Activated CD4-positive, alpha-beta T cell treated with anti-CD3 and anti-CD28 coated beads for 4 hours (primary cell): ENCODE measurements around the gene OGA.

Experiments used
- DNase-seq, 2 donors: peaks; one replicate each; pipeline ENCODE4 v3.0.0-alpha.2; 2020

OGA gene

GRCh38 chr10:101835362-101835761, 17.1 kb upstream of the OGA start:
- DNase-seq = no peak

- DNase-seq = peak; percentile 19 to 34
These were observed 16.1 kb upstream of the OGA start for GRCh38 chr10:101834341-101834740.

- no peak for DNase-seq
These were observed 15.2 kb upstream of the OGA start for GRCh38 chr10:101833466-101833865.

GRCh38 chr10:101832325-101832771, 14.1 kb upstream of the OGA start:
- no peak for DNase-seq

- DNase-seq = no peak
These were observed 13.0 kb upstream of the OGA start for GRCh38 chr10:101831169-101831811.

- DNase-seq = peak; percentile 95 to 97
These were observed 12.3 kb upstream of the OGA start for GRCh38 chr10:101830322-101831168.

GRCh38 chr10:101829561-101830315, 11.5 kb upstream of the OGA start:
- DNase-seq = peak; percentile 69 to 75

GRCh38 chr10:101828766-101829551, 10.7 kb upstream of the OGA start:
- DNase-seq = no peak

GRCh38 chr10:101827919-101828600, 9.8 kb upstream of the OGA start:
- DNase-seq = no peak

GRCh38 chr10:101826852-101827434, 8.7 kb upstream of the OGA start:
- no peak for DNase-seq

GRCh38 chr10:101824736-101825135, 6.5 kb upstream of the OGA start:
- DNase-seq = no peak

GRCh38 chr10:101818872-101819633, 809 bp upstream of the OGA start:
- DNase-seq = no peak

- DNase-seq = no peak
These were observed 716 bp downstream of the OGA start for GRCh38 chr10:101817337-101818118.

- no peak for DNase-seq
These were observed 1.3 kb downstream of the OGA start for GRCh38 chr10:101816913-101817336.

GRCh38 chr10:101816376-101816775, 1.9 kb downstream of the OGA start:
- no peak for DNase-seq

GRCh38 chr10:101814466-101815071, 3.7 kb downstream of the OGA start:
- DNase-seq = no peak

GRCh38 chr10:101812606-101813005, 5.6 kb downstream of the OGA start:
- no peak for DNase-seq

GRCh38 chr10:101807158-101807557, 11.1 kb downstream of the OGA start:
- no peak for DNase-seq

- DNase-seq = no peak
These were observed 14.7 kb downstream of the OGA start for GRCh38 chr10:101803511-101803910.
